Measurements from ENCODE around the gene CTXN1. TPM values are rescaled to one million over a fixed set of nuclear protein-coding genes. Genes with fewer than 3 reads are reported as not detected.
A peak's percentile ranks its signal among the peaks of the same experiment; 100 is the strongest.

Gene CTXN1
- 0.66 and 0.77 TPM in 2 replicates for total RNA-seq
- polyA plus RNA-seq: 0.85 and 1.1 TPM in 2 replicates
- 4.9 and 9.1 TPM in 2 replicates for polyA plus RNA-seq (2012)
- 0.93 and 1.6 TPM in 2 replicates for polyA minus RNA-seq (ENCODE audit: low replicate concordance)

DNA sequence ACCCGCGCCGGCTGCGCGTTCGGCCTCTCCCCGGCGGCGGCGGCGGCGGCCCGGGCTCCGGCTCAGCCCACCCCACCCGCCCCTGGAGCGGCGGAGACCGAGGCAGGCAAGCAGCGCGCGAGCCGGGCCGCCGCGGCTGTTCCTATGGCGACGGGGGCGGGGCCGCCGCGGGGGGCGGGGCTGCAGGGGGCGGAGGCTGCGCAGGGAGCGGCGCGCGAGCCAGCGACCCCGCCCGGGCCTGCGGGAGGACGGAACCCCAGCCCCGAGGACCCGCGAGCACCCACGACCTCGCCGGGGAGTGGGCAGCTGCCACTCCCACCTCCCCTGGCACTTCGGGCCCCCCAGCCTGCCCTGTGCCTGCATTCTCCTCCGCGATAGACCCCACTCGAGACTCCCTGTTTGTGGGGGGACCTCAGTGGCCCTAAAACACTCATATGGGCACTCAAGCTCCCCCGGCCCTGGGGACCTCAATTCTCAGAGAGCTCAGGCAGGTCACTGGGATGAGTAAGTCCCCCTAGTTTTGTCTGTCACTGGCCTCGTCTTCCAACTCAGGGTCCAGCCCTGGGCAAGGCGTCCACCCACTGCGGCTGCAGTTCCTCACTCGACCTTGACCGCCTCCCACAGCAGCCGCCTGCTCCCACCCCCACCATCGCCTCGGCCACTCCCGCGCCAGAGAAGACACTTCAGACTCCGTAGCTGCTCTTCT is at the start of gene CTXN1:
CTXN1 (minus strand) TSS at position 115 of the 706 bp plus-strand sequence. CDS start 597 bp downstream, outside the sequence.
- Histone ChIP-seq H3K4me1 (ENCODE audit: control insufficient read depth, extremely low read depth, insufficient read depth, low read length) (peaks cover 30% of the 10 kb centered on the region), H2AFZ (ENCODE audit: low read length) (no peak within 1 kb of the TSS), H3K27me3 (ENCODE audit: control insufficient read depth, insufficient read depth, low read length) (no peaks in the 10 kb centered on the region), H3K4me2 (ENCODE audit: extremely low read depth, insufficient read depth, low read length) (peak within 1 kb of the TSS; percentile 90), H4K20me1 (ENCODE audit: control insufficient read depth, extremely low read depth, insufficient read depth, low read length) (no peaks in the 10 kb centered on the region), H3K4me3 (replicated peaks in 1 of 4; ENCODE audit: control extremely low read depth in 1 of 4, insufficient read depth in 1 of 4, low read depth in 3 of 4, low read length in 4 of 4) (peak within 1 kb of the TSS; percentile 35 to 57 (median 42)), H3K79me2 (ENCODE audit: control insufficient read depth, insufficient read depth, low read length) (peaks cover 3% of the 10 kb centered on the region), H3K9me3 (ENCODE audit: control insufficient read depth, insufficient read depth, low read depth, low read length) (no peaks in the 10 kb centered on the region), H3K27ac (ENCODE audit: insufficient read depth, low read length) (peak within 1 kb of the TSS; percentile 27), H3K36me3 (ENCODE audit: control insufficient read depth, insufficient read depth, low read length) (peaks cover 16% of the 10 kb centered on the region), H3K9ac (ENCODE audit: insufficient read depth, low read length) (peak within 1 kb of the TSS; percentile 55)
- TF ChIP-seq, protein P1, sequence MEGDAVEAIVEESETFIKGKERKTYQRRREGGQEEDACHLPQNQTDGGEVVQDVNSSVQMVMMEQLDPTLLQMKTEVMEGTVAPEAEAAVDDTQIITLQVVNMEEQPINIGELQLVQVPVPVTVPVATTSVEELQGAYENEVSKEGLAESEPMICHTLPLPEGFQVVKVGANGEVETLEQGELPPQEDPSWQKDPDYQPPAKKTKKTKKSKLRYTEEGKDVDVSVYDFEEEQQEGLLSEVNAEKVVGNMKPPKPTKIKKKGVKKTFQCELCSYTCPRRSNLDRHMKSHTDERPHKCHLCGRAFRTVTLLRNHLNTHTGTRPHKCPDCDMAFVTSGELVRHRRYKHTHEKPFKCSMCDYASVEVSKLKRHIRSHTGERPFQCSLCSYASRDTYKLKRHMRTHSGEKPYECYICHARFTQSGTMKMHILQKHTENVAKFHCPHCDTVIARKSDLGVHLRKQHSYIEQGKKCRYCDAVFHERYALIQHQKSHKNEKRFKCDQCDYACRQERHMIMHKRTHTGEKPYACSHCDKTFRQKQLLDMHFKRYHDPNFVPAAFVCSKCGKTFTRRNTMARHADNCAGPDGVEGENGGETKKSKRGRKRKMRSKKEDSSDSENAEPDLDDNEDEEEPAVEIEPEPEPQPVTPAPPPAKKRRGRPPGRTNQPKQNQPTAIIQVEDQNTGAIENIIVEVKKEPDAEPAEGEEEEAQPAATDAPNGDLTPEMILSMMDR (conservative IDR thresholded peaks at IDR 0.05 in 1 of 2, IDR thresholded peaks at IDR 0.05 in 1 of 2; ENCODE audit: low read depth in 1 of 2, low read length in 2 of 2): no peak
- no peak for TF ChIP-seq EZH2 (IDR thresholded peaks at IDR 0.05; ENCODE audit: low read length, missing control alignments)
- DNase-seq (ENCODE audit: low read depth in 2 of 2): peak; percentile 37 to 40

DNA sequence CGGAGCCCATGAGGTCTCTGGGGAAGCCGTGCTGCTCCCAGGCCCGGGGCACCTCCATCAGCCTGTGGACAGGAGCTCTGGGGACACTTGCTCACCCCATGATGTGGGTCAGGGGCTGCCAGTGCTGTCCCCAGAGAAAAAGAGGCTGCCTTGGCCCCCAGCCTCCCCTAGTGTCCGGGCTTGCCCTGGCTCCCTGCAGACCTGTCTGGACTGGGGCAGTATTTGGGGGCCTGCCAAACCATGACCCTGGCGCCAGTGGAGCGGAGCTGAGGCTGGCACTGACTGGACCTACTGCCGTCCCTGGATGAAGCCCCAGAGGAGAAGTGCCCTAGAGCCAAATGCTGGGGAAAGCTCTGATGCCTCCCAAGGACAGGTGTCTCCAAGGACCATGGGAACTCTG is 49.1 kb upstream of the CTXN1 start:
- Histone ChIP-seq H3K36me3 (ENCODE audit: control insufficient read depth, insufficient read depth, low read length) (peaks cover 28% of the 10 kb centered on the region), H3K27me3 (ENCODE audit: control insufficient read depth, insufficient read depth, low read length) (no peaks in the 10 kb centered on the region), H4K20me1 (ENCODE audit: control insufficient read depth, extremely low read depth, insufficient read depth, low read length) (no peaks in the 10 kb centered on the region), H3K4me2 (ENCODE audit: extremely low read depth, insufficient read depth, low read length) (no peak overlapping the region), H2AFZ (ENCODE audit: low read length) (no peak overlapping the region), H3K79me2 (ENCODE audit: control insufficient read depth, insufficient read depth, low read length) (no peaks in the 10 kb centered on the region), H3K9me3 (ENCODE audit: control insufficient read depth, insufficient read depth, low read depth, low read length) (no peaks in the 10 kb centered on the region), H3K27ac (ENCODE audit: insufficient read depth, low read length) (no peak overlapping the region), H3K4me1 (ENCODE audit: control insufficient read depth, extremely low read depth, insufficient read depth, low read length) (peaks cover 2% of the 10 kb centered on the region), H3K4me3 (replicated peaks in 1 of 4; ENCODE audit: control extremely low read depth in 1 of 4, insufficient read depth in 1 of 4, low read depth in 3 of 4, low read length in 4 of 4) (no peak overlapping the region), H3K9ac (ENCODE audit: insufficient read depth, low read length) (no peak overlapping the region)
- no peak for TF ChIP-seq EZH2 (IDR thresholded peaks at IDR 0.05; ENCODE audit: low read length, missing control alignments)
- TF ChIP-seq, protein P1 (conservative IDR thresholded peaks at IDR 0.05 in 1 of 2, IDR thresholded peaks at IDR 0.05 in 1 of 2; ENCODE audit: low read depth in 1 of 2, low read length in 2 of 2): no peak
- no peak for DNase-seq (ENCODE audit: low read depth in 2 of 2)

DNA sequence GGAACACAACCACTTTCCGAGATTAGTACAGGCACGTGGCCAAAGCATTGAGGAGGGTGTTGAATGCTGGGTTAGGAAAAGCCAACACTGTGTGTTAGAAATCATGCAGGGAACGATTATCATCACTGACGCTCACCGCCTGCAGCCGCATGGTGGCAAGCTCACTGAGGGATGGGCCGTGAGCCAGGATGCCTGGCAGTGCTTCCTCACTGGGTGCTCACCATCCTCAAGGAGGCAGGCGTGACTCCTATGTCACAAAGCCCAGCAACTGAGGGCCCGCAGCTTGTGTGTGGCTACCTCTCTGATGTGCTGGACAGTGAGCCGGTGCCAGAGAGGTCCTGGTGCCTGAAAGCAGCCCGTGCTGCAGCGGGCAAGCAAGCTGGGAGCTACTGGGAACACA is 47.9 kb upstream of the CTXN1 start:
- no peaks in the 10 kb centered on the region for H4K20me1 ChIP-seq (ENCODE audit: control insufficient read depth, extremely low read depth, insufficient read depth, low read length)
- H3K4me2 ChIP-seq (ENCODE audit: extremely low read depth, insufficient read depth, low read length): no peak overlapping the region
- no peak overlapping the region for H3K9ac ChIP-seq (ENCODE audit: insufficient read depth, low read length)
- H3K27ac ChIP-seq (ENCODE audit: insufficient read depth, low read length): no peak overlapping the region
- no peak for TF ChIP-seq EZH2 (IDR thresholded peaks at IDR 0.05; ENCODE audit: low read length, missing control alignments)
- TF ChIP-seq, protein P1 (conservative IDR thresholded peaks at IDR 0.05 in 1 of 2, IDR thresholded peaks at IDR 0.05 in 1 of 2; ENCODE audit: low read depth in 1 of 2, low read length in 2 of 2): no peak
- no peaks in the 10 kb centered on the region for H3K9me3 ChIP-seq (ENCODE audit: control insufficient read depth, insufficient read depth, low read depth, low read length)
- H3K4me1 ChIP-seq (ENCODE audit: control insufficient read depth, extremely low read depth, insufficient read depth, low read length): peaks cover 2% of the 10 kb centered on the region
- H2AFZ ChIP-seq (ENCODE audit: low read length): no peak overlapping the region
- no peak overlapping the region for H3K4me3 ChIP-seq (replicated peaks in 1 of 4; ENCODE audit: control extremely low read depth in 1 of 4, insufficient read depth in 1 of 4, low read depth in 3 of 4, low read length in 4 of 4)
- H3K27me3 ChIP-seq (ENCODE audit: control insufficient read depth, insufficient read depth, low read length): no peaks in the 10 kb centered on the region
- H3K36me3 ChIP-seq (ENCODE audit: control insufficient read depth, insufficient read depth, low read length): peaks cover 23% of the 10 kb centered on the region
- H3K79me2 ChIP-seq (ENCODE audit: control insufficient read depth, insufficient read depth, low read length): no peaks in the 10 kb centered on the region
- no peak for DNase-seq (ENCODE audit: low read depth in 2 of 2)
